GM12864 (cell line): ENCODE measurements around the gene DOK6.

Experiments
- DNase-seq: peaks from one replicate; pipeline ENCODE4 v3.0.0-alpha.2; 2011; ENCODE audit warnings: low read depth
- H3K4me3 ChIP-seq: 2 replicates; pipeline ENCODE4 v1.5.1; 2011; ENCODE audit warnings: mild to moderate bottlenecking, low read depth, low read length, control low read depth
- TF ChIP-seq, protein P1 (sequence below): IDR thresholded peaks from 2 replicates; pipeline ENCODE4 v1.5.1; 2011; ENCODE audit warnings: low read depth, mild to moderate bottlenecking, moderate library complexity, low read length, control low read depth, inconsistent platforms; ENCODE audit errors: missing control alignments

DOK6 gene

DNA sequence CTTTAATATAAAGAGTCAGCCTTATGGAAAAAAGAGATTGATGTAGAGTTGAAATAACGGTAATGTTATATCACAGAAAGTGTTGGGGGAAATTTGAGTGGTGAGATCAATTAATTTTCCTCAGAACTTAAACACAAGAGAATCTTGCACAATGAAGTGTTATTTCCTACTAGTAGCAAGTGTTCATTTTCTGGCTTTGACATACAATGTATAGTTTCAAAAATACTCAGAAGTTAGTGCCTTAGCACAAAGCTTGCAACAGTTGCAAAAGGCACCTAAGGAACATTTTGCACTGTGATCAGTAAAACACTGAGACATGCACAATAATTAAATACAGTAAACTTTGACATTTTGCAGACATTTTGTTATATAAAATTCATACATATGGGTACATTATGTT is 385.7 kb downstream of the DOK6 start:
- TF ChIP-seq, protein P1, sequence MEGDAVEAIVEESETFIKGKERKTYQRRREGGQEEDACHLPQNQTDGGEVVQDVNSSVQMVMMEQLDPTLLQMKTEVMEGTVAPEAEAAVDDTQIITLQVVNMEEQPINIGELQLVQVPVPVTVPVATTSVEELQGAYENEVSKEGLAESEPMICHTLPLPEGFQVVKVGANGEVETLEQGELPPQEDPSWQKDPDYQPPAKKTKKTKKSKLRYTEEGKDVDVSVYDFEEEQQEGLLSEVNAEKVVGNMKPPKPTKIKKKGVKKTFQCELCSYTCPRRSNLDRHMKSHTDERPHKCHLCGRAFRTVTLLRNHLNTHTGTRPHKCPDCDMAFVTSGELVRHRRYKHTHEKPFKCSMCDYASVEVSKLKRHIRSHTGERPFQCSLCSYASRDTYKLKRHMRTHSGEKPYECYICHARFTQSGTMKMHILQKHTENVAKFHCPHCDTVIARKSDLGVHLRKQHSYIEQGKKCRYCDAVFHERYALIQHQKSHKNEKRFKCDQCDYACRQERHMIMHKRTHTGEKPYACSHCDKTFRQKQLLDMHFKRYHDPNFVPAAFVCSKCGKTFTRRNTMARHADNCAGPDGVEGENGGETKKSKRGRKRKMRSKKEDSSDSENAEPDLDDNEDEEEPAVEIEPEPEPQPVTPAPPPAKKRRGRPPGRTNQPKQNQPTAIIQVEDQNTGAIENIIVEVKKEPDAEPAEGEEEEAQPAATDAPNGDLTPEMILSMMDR, result no peak
- H3K4me3 ChIP-seq, result no peak overlapping the region
- DNase-seq, result no peak

DNA sequence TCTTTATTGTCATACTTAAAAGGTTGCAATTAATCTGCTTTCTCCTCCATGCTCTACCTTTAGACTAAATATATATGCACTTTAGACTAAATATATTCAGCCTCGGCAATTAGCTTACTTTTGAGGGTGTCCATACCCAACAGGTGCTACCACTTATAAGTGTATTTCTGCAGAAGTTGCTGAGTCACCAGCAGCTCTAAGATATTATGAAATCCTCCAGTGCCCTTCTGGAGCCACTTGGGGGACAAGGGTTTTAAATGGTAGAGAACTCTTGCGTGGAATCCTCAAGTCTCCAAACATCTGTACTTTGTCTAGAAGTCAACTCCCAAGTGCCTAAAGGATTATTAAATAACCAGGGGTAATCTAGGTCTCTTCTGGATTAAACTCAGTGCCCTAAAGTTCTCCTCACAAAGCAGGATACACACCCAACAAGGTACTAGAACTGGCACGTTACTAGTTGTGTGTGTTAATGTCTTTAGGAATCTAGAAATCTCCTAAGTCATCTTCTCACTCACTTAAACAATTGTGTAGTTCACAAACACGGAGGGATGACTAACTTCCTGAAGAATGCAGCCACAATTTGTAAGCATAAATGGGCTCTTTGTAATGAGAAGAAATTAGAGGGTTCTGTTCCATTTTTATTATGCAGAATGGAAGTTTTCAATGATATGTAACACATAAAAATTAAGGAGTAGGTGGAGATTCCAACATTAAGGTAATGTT is 387.3 kb downstream of the DOK6 start:
- H3K4me3 ChIP-seq, result no peak overlapping the region
- no peak for DNase-seq
- TF ChIP-seq, protein P1, result no peak

DNA sequence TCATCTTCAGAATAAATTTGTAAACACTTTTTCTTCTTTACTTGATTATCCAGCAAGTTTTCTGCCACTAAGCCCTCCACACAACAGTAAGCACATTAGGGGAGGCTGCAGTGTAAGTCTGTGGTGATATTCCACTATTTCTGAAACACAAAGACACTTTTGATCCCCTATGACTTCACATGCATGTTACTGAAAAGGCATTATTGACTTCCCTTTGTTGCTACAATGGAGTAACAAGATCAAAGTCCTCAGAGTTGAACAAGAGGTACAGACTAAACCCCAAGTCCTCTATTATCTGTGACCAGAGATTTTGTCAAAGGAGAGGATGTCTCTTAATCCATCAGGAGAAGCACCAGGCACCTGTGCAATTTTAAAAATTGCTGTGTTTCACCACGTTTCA is 389.1 kb downstream of the DOK6 start:
- DNase-seq, result no peak
- TF ChIP-seq, protein P1, result no peak
- H3K4me3 ChIP-seq, result no peak overlapping the region

DNA sequence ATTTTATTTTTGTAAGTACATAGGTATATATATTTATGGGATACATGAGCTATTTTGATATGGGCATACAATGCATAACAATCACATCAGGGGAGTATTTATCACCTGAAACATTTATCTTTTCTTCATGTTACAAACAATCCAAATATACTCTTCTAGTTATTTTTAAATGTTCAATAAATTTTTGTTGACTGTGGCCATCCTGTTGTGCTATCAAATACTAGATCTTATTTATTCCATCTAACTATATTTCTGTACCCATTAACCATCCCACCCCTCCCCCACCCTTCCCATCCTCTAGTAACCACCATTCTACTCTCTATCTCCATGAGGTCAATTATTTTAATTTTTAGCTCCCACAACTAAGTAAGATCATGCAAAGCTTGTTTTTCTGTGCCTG is 390.0 kb downstream of the DOK6 start:
- TF ChIP-seq, protein P1, result no peak
- H3K4me3 ChIP-seq, result no peak overlapping the region
- DNase-seq, result no peak

DNA sequence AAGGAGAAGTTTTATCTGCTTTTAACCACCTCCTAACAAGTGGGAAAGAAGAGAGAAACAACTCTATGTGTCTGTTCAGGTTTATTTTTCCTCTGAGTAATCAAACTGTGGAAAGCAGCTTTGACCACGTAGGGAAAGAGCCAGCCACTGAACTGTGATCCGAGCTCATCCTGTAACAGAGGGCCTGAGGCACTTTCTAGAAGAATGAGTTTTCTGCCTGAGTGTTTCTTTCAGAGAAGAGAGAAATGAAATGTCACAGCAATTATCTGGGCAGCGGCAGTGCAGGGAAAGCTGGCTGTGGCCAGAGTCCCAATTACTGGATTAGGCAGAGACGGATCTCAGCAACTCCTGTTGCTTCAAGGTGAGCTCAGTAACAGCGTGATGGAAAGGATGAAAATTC is 395.1 kb downstream of the DOK6 start:
- TF ChIP-seq, protein P1, result no peak
- no peak for DNase-seq
- H3K4me3 ChIP-seq, result no peak overlapping the region

DNA sequence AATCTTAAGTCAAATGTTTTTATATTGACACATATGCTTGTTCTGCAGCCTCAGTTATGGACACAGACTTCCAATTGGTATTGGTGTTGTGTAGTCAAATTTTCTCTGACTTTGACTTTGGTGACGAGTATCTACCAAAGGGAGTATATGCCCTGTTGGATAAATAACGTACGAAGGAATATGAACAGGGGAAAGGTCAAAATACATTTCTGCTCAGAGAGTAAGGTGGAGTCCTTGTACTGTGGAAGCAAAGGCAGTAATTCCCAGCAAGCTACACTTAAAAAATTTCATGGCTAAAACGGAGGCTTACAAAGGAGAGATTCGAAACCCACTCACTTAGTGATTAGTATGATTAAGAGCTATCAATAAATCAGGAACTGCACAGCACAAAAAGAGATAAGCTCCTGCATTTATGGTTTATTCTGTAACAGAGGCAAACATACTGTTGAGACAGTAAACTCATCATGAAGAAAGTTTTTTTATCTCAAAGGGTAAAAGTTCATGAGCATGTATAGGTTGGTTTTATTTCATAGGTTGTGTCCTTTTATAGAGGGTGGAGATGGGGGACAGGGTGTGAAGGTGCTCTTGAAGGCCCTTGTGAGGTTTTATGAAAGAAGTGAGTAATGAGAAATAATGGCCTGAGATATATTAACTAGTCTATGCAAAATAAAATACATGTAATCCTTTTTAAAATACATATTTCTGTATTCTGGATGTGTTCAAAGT is 404.3 kb downstream of the DOK6 start:
- H3K4me3 ChIP-seq, result no peak overlapping the region
- TF ChIP-seq, protein P1, result no peak
- no peak for DNase-seq
